GM12873 (cell line): Measurements from ENCODE around the gene SIK2.

Experiments
- CTCF ChIP-seq: IDR thresholded peaks from 2 replicates; pipeline ENCODE4 v1.5.1; 2012; ENCODE audit warnings: low read depth, mild to moderate bottlenecking, moderate library complexity, low read length, control low read depth; ENCODE audit not compliant: insufficient read depth; ENCODE audit errors: missing control alignments

The SIK2 gene

DNA sequence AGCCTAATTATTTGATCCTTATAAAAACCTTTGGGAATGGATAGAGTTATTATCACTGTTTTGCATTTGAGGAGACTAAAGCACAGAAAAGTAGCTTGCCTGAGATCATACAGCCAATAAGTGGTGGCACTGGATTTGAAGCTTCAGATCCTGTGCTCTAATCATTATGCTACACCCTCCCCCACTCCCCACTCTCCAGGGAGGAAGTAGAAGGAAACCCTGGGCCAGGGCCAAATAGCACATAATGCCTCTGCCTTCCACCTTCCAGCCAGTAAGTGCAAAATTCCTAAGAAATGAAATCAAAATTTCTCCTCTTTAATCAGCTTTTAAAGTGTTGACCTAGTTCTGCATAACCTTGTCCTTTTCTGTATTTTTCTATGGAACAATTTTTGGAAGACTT is 61.6 kb downstream of the SIK2 start:
- TF ChIP-seq CTCF, result no peak

DNA sequence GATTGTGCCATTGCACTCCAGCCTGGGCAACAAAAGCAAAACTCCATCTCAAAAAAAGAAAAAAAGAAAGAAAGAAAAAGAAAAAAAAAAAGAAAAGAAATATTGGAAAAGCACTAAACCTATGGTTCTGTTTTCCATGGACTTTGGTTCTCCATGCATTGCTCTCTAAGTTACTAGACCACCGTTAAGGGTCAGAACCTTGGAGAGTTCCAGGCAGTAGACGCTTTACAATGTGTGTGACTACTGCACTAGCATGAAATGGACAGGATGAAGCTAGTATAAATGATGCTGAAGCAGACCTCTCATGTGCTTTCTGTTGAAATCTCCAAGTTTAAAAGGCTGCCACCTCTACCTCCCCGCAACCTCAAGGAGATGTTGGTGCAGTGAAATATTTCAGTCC is 63.5 kb downstream of the SIK2 start:
- no peak for TF ChIP-seq CTCF

DNA sequence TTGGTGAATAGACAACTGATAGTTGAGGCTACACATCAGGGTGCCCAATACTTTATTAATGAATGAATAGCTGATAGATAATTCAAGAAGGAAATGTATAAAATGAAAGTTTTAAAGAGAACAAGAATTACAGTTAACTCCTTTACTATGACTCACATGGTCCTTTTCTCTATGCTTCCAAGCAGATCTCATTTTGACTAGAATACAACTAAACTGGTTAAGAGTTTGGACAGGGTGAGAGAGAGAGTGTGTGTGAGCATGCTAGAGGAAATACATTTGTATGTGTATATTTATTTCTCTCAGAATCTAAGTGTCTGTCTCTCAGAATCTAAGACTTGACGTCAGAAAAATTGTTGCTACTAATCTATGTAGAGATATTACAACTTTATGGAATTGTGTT is 66.7 kb downstream of the SIK2 start:
- TF ChIP-seq CTCF, result no peak

- TF ChIP-seq CTCF, result no peak
Measured at GRCh38 chr11:111671383-111671782, 69.1 kb downstream of the SIK2 start.

DNA sequence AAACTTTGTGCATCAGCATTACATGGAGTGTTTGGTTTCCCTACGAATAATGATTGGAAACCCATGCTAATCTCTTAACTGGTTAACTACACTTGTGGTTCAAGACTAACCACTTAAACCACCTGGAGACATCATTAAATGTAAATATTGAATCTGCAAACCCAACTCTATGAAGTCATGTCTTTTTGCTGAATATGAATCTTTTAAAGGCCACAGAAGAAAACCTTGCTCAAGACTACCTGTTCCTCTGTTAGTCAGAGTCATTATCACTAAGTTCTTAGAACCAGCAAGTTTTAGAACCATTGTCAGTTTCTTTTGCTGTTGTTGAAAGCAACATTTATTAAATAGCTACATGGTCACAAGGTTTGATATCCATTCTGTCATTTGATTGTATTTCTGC is 70.7 kb downstream of the SIK2 start:
- TF ChIP-seq CTCF, result no peak

DNA sequence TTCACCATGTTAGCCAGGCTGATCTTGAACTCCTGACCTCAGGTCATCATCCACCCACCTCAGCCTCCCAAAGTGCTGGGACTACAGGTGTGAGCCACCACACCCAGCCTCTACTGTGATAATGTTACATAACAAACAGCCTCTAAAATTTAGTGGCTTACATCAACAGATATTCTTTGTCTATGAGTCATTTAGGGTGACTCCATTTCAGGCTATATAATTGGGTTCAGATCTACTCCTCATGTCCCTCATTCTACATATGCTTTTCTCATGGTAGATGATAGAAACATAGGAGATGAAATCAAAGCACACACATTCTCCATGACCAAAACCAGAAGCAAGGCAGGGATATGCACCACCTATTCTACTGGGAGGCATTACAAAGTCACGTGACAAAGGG is 72.7 kb downstream of the SIK2 start:
- TF ChIP-seq CTCF, result no peak

DNA sequence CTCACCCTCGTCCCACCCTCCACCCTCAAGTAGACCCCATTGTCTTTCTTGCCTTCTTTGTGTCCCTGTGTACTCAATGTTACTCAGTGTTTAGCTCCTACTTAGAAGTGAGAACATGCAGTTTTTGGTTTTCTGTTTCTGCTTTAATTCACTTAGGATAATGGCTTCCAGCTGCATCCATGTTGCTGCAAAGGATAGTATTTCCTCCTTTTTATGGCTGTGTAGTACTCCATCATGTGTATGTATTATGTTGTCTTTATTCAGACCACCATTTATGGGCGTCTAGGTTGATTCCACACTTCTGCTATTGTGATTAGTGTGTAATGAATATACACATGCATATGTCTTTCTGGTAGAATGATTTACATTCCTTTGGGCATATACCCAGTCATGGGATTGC is 73.6 kb downstream of the SIK2 start:
- no peak for TF ChIP-seq CTCF
